KG1 (cell line): ENCODE measurements around the gene APOB.

ENCODE experiments used
- DNase-seq: peaks from one replicate; lab custom pipeline; 2025; lab: John Stamatoyannopoulos, UW

The APOB gene

DNA sequence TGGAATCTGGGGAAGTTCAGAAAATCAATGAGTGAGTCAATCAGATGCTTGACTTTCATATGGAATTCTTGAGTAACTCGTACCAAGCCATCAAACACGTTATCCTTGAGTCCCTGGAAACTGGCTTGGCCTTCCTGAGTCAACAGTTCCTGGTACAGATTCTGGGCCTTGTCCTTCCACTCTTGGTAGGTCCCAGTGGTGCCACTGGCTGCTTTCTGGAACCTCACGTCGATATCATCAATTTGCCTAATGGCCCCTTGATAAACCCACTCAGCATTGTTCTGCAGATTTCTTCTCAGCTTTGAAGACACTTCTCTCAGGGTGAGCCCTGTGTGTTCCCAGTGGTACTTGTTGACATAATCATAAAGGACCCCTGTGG lies 41.1 kb downstream of the APOB start:
- DNase-seq, result no peak

DNA sequence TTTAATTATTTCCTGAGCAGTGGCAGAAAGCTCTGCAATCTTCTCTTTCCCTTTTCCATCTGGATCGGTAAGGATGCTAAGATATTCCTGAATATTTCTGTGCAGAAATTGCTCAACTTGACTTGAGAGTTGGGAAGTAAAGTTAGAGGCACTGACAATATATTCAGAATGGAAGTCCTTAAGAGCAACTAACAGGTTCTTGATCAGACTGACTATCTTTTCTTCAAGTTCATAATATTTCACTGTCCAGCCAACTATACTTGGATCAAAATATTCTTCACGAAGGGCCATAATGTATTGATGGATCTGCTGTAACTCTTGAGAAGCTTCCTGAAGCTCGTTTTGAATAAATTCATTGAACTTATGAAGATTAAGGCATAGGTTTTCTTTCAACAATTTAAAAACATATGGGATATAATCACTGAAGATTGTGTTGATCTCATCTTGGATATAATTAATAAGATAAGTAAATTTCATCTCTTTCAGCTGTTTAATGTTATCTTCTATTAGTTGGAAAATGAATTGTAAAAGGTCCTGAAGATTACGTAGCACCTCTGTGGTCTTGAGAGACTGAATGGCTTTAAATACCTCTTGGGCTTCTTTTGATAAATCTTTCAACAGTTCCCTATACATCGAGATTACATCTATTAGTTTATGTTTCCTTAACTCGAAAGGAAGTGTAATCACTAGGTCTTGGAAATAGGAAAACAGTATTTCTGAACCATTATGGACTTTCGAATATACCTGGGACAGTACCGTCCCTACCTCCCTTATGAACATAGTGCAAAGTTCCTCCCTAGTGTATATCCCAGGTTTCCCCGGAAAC lies 41.7 kb downstream of the APOB start:
- no peak for DNase-seq

DNA sequence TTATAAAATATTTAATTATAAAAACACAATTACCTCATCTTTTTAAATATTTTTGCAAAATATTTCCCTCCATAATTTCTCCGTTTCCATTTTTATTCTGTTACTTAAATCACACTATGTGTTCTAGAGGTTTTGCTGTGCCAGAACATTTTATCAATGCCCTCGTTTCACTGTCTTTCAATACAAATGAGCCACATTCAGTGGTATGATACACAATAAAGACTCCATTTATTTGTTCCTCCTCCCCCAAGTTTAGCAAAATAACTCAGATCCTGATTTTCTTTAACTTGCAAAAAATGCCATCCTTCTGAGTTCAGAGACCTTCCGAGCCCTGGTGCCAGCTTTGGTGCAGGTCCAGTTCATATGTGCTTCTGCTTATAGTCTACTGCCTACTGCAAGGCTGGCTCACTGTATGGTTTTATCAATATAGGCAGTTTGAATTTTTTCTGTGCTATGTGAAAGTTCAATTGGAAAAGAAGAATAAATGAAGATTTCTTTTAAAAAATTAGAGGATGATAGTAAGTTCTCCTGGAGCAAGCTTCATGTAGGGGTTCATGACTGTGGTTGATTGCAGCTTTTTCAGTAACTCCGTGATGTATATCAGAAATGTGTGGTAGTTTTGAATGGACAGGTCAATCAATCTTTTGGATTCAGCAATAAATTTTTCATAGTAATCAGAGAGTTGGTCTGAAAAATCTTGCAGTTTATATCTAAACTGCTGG lies 42.5 kb downstream of the APOB start:
- DNase-seq, result no peak

DNA sequence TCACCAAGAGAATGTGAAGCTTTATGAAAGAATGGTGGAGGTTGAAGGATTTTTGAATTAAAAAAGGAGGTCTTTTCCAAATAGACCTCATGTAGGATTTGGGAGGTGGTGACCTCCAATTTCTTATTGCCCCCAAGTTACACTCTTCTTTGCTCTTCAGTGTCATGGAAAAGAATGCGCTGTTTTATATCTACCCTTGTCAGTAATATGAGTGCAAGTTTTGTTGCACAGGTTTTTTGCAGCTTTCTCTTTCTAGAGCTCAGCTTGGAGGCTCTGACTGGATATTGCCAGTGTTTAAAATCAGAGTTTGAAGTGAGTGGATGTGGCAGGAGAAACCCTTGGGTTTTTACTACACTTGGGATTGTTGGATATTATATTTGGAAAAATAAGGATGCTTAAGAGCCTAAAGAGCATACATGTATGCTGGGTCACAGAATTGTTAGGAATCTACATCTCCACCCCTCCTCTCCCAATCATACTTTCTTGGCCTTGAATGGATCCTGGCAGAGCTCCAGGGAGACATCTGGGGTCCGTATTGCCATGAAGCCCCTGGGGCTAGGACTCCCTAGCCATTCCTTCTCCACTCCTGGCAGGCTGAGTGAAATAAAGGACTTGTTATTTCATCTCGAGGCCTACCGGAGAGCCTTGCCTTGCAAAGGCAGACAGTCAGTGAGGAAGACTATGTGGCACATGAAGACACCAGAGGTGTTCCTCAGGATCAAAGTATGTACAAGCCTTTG lies 43.8 kb downstream of the APOB start:
- no peak for DNase-seq

DNA sequence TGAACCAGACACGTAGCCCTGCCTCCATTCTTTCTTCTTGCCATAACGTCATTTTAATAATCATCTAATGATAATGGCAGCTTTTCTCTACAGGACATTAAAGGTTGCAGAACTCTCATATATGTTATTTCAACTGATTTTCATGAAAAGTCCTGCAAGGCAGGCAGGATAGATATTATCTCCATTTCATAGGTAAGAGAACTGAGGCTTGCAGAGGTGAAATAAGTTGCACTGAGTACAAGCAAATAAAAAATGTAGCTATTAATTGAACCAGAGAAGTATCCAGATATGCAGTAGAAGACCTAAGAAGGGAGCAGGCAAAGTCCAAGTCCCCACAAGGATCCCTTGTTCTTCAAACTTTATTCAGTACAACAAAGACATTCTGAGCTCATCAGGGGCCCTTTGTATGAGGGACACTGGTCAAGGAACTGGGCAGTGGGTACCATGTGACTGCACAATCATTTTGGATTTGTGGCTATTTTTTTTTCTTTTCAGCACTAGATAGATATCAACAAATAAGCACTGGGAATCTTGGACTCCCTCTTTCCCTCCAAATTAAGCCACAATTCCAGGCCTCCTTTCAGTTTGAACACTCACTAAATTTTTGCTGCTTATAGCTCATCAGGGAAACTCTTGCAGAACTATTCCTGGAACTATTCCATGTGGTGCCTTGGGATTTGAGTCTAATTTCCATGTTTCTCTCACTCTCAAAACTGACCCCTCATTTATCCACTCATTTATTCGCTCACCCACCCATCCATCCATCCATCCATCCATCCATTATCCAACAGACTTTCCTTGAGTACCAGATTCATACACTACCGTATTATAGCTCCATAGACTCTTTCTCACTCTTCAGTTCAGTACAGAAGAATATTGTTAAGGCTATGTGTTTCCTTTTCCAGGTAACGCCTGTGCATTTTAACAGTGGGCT lies 44.6 kb downstream of the APOB start:
- no peak for DNase-seq

DNA sequence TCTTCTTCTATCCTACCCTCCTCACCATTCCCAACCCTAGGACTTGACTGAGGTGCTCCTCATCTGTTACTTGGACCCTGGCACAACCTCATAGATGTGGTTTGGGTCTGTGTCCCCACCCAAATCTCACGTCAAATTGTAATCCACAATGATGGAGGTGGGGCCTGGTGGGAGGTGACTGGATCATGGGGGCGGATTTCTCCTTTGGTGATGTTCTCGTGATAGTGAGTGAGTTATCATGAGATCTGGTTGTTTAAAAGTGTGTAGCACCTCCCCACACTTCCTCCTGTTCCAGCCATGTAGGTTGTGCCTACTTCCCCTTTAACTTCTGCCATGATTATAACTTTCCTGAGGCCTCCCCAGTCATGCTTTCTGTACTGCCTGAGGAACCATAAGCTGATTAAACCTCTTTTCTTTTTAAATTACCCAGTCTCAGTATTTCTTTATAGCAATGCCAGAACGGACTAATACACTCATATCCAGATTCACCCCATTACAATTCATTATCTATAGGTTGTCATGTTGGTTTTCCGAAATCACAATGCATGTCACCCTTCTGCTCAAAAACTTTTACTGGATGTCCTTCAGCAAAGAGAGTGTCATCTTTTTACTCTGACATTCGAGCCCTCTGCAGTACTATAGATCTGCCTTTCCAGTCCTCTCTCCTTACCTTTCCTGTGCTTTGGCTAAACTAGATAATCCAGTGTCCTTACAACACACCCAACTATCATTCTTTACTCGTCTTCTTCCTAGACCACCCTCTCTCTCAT lies 45.7 kb downstream of the APOB start:
- no peak for DNase-seq

DNA sequence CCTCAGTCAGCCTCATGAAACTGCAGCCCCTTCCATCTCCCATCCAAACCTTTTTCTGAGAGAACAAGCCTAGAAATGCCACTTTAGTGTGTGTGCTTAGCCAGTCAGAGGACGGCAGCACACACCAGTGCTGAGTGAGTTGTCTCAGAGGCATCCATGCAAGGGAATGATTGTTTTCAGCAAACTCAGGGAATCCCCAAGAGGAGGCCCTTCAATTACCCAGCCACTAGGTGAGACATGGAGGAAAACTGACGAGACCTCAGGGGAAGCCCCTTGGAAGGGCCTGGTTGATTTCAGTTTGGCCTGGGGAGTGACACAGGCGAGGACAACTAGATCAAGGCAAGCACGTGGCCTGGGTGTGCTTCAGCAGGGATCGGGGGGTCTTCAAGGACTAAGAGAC lies 49.7 kb downstream of the APOB start:
- DNase-seq, result no peak

DNA sequence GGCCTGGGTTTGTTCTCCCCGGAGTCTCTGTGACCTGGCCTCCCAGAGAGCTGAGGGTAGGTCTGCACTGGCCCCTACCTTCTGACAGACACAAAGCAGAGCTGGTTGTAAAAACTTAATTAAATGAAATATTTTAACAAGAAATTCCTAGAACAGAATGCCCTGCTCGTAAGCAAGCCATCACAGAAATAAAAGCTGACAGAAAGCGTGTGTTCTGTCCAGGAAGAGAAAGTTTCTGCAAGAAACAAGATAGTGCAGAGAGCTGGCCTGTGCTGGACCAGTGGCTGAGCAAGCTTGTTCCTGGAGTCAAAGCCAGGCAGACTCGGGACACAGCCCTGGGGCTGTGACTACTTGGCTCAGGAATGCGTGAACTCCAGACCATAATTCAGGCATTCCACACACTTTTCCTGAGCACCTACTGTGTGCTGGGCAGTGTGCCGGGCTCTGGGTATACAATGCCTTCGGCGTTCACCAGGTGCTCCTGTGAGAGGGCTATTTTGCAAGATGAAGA lies 51.6 kb downstream of the APOB start:
- no peak for DNase-seq

DNA sequence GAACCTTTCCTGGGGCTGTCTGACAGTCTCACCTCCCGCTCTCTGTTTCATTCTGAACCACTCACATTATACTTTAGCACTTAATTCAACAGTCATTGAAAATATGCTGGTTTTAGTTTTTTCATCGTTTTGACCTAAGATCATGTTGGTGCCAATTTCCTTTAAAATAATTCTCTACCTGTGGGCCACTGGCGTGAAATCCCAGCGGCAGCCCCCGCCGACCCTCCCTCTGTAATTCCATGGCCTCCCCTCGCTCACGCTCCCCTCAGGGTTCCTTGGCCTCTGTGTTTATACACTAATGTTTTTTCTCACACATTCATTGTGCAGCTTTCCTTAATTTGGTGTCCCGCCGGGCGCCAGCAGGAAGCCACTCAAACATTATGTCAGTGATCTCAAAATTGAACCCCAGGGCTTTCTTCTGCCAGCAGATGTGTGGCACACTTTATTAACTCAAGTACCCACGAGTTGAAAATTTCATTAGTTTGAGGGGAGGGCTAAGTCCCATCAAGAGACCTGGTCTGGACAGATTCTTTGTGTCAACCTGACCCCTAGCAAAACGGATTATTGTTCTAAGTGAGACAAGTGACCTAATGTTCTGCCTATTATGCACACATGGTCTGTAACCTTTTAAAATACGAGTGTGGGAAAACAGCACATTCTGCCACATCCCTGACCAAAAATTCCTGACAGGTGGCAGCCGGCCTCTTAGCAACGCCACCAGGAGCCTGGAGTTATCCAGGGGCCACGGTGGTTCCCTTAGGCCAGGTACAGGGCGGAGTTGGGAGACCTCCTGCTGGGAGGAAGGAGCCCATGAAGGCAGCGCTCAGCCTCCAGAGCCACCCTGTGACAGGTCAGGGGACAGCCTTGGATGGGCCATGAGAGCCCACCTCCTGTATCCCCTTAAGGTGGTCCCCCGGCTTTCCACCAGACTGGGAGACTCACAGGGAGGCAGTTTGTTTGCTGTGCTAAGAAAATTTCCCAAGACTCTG lies 53.1 kb downstream of the APOB start:
- DNase-seq, result no peak

DNA sequence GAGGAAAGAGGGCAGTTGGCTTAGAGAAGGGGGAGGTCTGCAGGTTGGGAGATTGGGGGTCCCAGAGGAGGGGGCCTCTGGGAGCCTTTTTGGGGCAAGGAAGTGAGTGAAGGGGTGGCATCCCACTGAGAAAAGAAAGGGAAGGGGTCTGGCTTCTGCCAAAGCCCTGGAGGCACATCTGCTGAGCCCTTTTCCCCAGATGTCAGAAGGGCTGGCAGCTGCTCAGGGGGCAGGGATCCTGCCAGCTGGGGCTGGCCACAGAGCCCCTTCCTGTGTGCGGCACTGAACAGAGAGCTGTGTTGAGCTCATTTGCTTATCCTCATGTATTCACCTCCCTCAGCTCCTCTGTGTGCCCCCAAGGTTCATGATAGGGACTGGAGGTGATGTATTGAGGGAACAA lies 54.5 kb downstream of the APOB start:
- DNase-seq, result no peak

DNA sequence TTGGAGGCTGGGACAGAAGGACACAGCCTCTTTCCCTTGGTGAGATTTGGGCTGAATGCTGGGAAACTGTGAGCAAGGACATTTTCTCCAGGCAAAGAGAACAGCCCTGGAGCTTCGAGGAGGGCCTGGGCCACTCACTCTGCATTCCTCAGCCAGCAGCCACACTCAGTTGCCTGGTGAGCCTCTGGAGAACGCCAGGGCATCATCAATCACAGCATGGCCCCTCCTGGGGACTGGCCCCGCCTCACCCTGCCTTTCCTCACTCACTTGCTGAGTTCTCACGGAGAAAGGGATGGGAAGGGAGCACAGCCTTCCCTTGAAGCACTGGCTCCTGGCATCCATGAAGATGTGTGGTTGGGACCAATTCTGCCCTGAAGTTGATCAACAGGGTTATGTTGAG lies 55.0 kb downstream of the APOB start:
- DNase-seq, result no peak

DNA sequence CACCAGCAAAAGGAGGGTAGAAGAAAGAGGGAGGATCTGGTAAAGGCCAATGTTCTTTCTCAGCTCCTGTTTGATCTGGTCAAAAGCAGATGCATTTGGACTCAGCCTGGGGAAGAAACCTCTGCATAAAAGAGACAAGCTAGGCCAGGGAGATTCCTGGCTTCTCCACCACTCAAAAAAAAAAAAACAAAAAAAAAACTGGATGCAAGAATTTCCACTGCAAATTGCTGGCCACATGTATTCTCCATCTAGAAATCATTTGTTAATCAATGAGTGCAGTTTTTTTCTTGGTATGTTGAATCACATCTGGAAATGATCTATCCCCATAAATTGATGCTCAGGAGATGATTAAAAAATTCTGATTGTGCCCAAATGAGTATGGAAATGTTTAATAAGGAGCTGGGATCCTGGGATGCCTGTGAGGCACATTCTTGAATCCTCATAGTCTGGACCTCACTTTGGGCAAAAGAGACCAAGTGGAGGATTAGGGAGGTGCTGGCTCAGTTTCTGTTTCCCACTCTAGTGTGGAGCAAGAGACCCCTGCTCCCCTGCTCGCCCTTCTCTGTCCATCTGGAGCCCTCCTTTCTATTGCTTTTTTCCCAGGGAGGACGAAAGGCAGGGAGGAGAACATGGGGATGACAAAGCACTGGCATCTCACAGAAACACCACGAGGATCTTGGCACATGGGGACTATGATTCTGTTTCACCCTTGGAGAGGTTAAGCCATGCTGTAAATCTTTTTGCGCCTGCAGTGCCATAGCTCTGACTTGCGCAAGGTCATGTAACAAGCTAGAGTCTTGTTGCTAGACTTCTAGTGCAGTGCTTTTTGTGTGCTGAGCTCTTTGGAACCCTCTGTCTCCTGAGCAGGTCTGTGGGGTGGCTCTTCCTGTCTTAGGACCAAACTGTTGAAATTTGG lies 57.6 kb downstream of the APOB start:
- no peak for DNase-seq

DNA sequence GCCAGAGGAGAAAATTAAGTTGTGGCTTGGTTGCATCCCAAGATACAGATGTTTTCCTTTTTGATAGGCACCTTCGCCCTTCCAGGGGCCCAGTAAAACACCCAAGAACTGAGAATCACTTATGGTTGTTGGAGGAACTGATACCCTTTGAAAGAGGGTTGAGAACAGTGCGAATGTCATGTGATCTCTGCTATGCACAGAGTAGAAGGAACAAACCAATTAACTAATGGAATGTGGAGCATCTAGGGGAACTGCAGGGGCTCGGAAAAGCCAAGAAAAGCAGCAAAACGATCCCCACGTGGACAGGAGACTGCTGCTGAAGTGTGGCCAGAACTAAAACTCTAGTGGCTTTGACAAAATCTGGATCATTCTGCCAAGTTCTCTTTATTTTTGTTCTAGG lies 58.8 kb downstream of the APOB start:
- DNase-seq, result no peak

DNA sequence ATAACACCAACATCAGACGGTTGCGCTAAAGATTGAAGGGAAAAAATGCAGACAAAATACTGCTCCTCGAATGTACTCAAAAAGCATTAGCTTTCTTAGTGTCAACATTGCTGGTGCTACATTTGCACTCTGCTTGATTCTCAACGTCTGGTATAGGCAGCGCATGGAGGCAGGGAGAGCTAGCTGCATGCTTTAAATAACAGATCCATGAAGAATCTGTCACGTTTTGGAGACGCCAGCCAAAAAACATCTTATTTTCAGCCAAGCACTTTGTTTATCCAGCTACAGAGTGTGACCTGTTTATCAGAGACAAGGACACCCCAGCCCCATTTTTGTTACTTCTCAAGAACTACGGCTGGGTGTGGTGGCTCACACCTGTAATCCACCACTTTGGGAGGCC lies 59.5 kb downstream of the APOB start:
- DNase-seq, result no peak

DNA sequence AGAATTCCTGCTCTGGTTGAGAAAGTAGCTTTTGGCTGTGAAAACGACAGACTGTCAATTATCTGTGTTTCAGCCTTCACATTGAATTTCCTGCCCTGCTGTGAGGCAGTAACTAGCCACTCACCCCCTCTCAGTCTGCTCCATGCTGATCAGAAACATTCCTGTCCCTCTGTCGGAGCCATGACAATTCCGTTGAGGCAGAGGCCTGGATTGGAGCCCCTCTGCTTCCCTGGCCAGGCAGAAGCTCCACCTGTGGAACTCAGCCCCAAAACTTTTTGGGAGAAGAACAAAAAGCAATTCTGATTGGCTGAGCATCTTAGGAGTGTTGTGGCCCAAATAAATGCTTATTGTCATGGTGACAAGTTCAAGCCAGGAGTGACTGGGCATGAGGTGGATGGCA lies 60.0 kb downstream of the APOB start:
- no peak for DNase-seq

DNA sequence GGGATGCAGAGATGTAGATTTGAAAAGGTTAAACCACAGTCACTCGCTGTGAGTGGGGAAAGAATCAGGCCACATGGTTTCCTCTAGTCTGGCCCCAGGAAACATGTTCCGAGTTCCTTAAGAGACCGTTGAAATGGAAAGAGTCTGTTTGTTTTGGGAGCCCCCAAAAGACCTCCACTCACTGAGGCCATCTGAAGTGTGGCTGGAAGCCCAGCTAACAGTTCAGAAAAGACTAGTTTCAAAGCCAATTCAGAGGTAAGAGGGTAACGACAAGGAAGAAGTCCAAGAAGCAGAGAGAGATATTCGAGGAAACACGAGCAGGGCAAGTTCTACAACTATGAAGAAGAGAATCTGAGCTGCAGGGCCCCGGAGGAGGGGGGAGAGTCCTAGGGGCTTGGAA lies 61.0 kb downstream of the APOB start:
- DNase-seq, result no peak

DNA sequence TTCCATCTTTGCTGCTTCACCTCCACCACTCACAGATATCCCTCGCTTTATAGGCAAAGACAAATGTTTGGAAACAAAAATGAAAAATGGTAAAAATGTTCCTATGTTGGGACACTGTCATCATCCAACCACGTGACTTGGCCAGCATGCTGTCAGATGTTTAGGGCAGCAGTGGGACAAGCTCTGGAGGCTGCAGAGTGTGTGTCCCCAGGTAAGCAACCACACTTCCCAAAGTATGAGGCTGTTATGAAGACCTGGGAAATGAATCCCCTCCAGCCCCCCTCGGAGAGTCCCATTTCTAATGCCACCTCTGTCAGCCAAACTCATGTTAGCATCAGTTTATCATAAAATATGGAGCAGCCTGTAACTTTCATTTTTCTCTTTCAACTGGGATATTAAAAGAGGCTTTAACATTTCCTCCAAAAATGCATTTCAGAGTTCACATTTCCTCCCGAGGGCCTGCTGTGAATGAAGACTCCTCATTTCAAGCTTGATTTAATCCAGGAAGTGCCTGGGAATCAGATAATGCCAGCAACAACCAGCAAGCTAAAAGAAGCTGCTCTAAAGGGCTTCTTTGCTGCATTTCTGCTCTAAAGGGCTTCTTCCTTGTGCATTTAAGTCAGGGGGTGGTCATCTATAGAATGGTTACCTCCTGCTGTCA lies 66.2 kb downstream of the APOB start:
- no peak for DNase-seq

DNA sequence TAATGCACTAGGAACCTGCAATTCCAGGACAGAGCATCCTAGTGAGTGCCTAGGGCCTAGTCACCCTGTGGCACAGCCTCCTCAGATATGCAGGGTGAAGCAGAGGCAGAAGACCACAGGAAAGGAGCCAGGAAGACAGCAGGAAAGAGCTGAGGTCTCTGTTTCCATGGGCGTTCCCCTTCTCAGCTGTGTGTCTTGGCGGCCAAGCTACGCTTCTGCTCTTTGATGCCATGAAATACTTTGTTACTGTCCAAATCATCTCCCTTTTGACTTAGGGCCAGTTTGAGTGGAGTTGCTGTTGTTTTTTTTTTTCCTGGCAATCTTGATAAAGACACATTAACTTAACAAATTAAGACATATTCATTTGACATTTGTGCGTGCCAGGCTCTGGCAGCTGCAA lies 67.3 kb downstream of the APOB start:
- DNase-seq, result no peak
